DOHH2 (cell line): ENCODE data around the gene NME4.

Experiments used
- H3F3A ChIP-seq: fragments of 200-600 bp; sonication (generic), shearing (Covaris generic); 2 replicates; pipeline ENCODE4 v1.6.0; 2016; ENCODE audit warnings: antibody characterized with exemption, mild to moderate bottlenecking; ENCODE audit not compliant: control insufficient read depth, insufficient read depth
- H3K27ac ChIP-seq: fragments of 200-600 bp; sonication (generic); 2 replicates; pipeline ENCODE4 v1.5.1; 2014; ENCODE audit warnings: low read depth, mild to moderate bottlenecking, low read length, moderate library complexity
- H3K27me3 ChIP-seq: fragments of 200-600 bp; sonication (generic); 2 replicates; pipeline ENCODE4 v1.6.1; 2014; ENCODE audit warnings: mild to moderate bottlenecking, low read length, mixed read lengths; ENCODE audit not compliant: control insufficient read depth
- H3K36me3 ChIP-seq: fragments of 200-600 bp; sonication (generic); 2 replicates; pipeline ENCODE4 v1.6.1; 2014; ENCODE audit warnings: mild to moderate bottlenecking, low read length, moderate library complexity, mixed read lengths; ENCODE audit not compliant: control insufficient read depth
- H3K4me1 ChIP-seq: fragments of 200-600 bp; sonication (generic); 2 replicates; pipeline ENCODE4 v1.6.1; 2014; ENCODE audit warnings: mild to moderate bottlenecking, low read length, mixed read lengths; ENCODE audit not compliant: control insufficient read depth
- H3K4me2 ChIP-seq: fragments of 200-600 bp; sonication (generic); 2 replicates; pipeline ENCODE4 v1.6.0; 2014; ENCODE audit warnings: mild to moderate bottlenecking, low read length, moderate library complexity
- H3K4me3 ChIP-seq: fragments of 200-600 bp; sonication (generic); 2 replicates; pipeline ENCODE4 v1.5.1; 2014; ENCODE audit warnings: mild to moderate bottlenecking, low read length, mixed read lengths
- H3K79me2 ChIP-seq: fragments of 200-600 bp; sonication (generic); 2 replicates; pipeline ENCODE4 v1.6.1; 2014; ENCODE audit warnings: mild to moderate bottlenecking, low read length, mixed read lengths; ENCODE audit not compliant: control insufficient read depth
- H3K9me2 ChIP-seq: fragments of 200-600 bp; sonication (generic); replicated peaks from 2 replicates; pipeline ENCODE4 v1.6.1; 2014; ENCODE audit warnings: mild to moderate bottlenecking, low read length, mixed read lengths; ENCODE audit not compliant: control insufficient read depth
- H3K9me3 ChIP-seq: fragments of 200-600 bp; sonication (generic); 2 replicates; pipeline ENCODE4 v1.6.1; 2014; ENCODE audit warnings: antibody characterized with exemption, low read length, mixed read lengths; ENCODE audit not compliant: control insufficient read depth, insufficient read depth
- H4K20me1 ChIP-seq: fragments of 200-600 bp; sonication (generic); 2 replicates; pipeline ENCODE4 v1.6.0; 2014; ENCODE audit warnings: low read depth, mild to moderate bottlenecking, antibody characterized with exemption, low read length, moderate library complexity; ENCODE audit not compliant: control insufficient read depth, insufficient read depth
- EZH2phosphoT487 ChIP-seq: fragments of 200-600 bp; sonication (generic); IDR thresholded peaks from 2 replicates; pipeline ENCODE4 v1.6.1; 2017; ENCODE audit warnings: borderline replicate concordance, mild to moderate bottlenecking, antibody characterized with exemption, low read length, moderate library complexity, mixed read lengths
- TF ChIP-seq, protein P1 (sequence below): fragments of 200-600 bp; sonication (generic); IDR thresholded peaks from one replicate; pipeline ENCODE4 v1.5.1; 2014; ENCODE audit warnings: antibody characterized with exemption, mild to moderate bottlenecking, low read depth, low read length; ENCODE audit not compliant: poor library complexity, severe bottlenecking

The NME4 gene

DNA sequence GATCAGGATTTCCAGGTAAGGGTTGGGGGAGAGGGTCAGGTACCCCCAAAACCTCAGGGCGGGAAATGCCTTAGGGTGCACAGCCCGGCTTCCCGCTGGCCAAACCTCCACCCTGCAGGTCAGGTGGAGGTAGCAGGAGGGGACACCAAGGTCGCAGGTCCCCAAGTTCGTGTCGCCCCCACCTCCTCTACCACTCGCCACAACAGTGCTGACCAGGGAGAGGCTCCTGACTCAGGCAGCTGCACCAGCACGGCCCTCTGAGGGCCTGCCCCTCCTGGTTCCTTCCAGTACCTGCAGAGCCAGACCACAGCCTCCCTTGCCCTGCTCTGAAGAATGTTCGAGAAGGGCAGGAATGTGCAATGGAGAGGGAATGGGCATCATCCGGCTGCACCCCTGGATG is 30.5 kb upstream of the NME4 start:
- Histone ChIP-seq H3K79me2 (peaks cover 5% of the 10 kb centered on the region), H3K9me2 (no peaks in the 10 kb centered on the region), H3K4me1 (peaks cover 16% of the 10 kb centered on the region), H3K4me2 (no peak overlapping the region), H3K9me3 (no peaks in the 10 kb centered on the region), H4K20me1 (0 out of 2 replicates have a peak, but pooled peaks cover 5% of the 10 kb centered on the region), H3K27me3 (no peaks in the 10 kb centered on the region), H3F3A (no peaks in the 10 kb centered on the region), H3K27ac (no peak overlapping the region), H3K36me3 (peaks cover 32% of the 10 kb centered on the region), H3K4me3 (no peak overlapping the region)
- no peak for TF ChIP-seq EZH2phosphoT487
- TF ChIP-seq, protein P1, sequence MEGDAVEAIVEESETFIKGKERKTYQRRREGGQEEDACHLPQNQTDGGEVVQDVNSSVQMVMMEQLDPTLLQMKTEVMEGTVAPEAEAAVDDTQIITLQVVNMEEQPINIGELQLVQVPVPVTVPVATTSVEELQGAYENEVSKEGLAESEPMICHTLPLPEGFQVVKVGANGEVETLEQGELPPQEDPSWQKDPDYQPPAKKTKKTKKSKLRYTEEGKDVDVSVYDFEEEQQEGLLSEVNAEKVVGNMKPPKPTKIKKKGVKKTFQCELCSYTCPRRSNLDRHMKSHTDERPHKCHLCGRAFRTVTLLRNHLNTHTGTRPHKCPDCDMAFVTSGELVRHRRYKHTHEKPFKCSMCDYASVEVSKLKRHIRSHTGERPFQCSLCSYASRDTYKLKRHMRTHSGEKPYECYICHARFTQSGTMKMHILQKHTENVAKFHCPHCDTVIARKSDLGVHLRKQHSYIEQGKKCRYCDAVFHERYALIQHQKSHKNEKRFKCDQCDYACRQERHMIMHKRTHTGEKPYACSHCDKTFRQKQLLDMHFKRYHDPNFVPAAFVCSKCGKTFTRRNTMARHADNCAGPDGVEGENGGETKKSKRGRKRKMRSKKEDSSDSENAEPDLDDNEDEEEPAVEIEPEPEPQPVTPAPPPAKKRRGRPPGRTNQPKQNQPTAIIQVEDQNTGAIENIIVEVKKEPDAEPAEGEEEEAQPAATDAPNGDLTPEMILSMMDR, result no peak

DNA sequence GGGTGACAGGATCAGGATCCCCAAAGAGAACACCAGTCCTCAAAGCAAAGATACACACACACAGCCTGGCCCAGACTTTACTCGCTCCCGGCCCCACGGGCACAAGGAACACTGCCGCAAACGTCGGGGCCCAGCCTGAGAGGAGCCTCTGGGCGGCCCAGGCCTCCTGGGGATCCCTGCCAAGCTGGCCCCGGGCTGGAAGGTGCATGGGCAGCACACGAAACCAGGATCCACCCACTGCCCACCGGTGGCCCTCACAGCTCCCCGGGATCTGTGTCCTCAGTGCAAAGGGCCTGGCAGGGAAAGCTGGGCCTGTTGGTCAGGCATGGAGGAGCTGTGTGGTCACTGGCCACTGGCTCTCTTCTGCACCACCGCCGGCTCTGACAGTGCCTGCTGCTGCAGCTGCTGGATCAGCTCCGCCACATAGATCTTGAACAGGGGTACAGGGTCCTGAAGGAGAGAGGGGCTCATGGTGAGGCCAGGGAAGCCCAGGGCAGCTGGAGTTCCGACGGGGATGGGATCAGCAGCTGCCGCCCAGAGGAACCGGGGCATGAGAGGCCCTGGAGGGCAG is 29.6 kb upstream of the NME4 start:
- peaks cover 41% of the 10 kb centered on the region for H3K36me3 ChIP-seq
- no peak overlapping the region for H3K4me3 ChIP-seq
- H3K79me2 ChIP-seq, result peaks cover 5% of the 10 kb centered on the region
- no peaks in the 10 kb centered on the region for H3K9me3 ChIP-seq
- H3F3A ChIP-seq, result no peaks in the 10 kb centered on the region
- peaks cover 17% of the 10 kb centered on the region for H3K4me1 ChIP-seq
- no peaks in the 10 kb centered on the region for H3K9me2 ChIP-seq
- no peaks in the 10 kb centered on the region for H4K20me1 ChIP-seq
- H3K27me3 ChIP-seq, result no peaks in the 10 kb centered on the region
- no peak overlapping the region for H3K27ac ChIP-seq
- H3K4me2 ChIP-seq, result no peak overlapping the region
- no peak for TF ChIP-seq EZH2phosphoT487
- TF ChIP-seq, protein P1, result no peak

DNA sequence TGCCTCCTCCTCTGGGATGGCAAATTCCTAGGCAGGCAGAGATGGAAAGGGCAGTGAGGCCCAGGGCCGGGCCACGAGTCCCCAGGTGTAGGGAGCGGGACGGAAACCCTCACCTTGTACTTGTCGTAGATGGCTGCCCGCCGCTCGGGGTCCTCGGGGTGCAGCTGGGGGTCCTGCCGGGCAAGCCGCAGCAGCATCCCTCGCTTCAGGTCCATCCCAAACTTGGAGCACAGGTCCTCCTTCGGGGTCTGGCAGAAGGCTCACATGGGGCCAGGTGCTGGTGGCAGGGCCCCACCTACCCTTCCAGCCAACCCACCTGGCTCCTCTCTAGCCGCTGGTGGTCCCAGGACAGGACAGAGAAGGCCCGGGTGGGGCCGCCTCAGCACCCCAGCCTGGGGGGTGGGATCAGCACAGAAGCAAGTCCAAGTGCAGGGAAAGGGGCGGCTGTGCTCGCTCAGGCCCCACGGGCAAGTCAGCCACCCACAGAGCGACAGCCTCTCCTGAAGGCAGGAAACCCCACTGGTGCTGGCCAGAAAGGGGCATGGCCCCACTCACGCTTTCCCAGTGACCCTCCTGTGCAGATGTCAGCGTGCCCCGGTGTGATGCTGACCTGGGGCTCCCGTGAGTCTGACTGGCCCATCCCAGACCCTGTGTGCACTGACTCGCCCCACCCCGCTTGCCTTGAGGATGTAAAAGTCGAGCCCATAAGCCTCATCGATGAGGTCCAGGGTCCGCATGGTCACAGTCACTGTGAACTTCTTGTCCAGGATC is 28.4 kb upstream of the NME4 start:
- H4K20me1 ChIP-seq, result no peaks in the 10 kb centered on the region
- H3K27ac ChIP-seq, result no peak overlapping the region
- peaks cover 5% of the 10 kb centered on the region for H3K79me2 ChIP-seq
- peaks cover 47% of the 10 kb centered on the region for H3K36me3 ChIP-seq
- no peaks in the 10 kb centered on the region for H3K9me3 ChIP-seq
- no peak for TF ChIP-seq EZH2phosphoT487
- TF ChIP-seq, protein P1, result no peak
- no peaks in the 10 kb centered on the region for H3F3A ChIP-seq
- H3K4me1 ChIP-seq, result peaks cover 17% of the 10 kb centered on the region
- H3K4me3 ChIP-seq, result no peak overlapping the region
- no peaks in the 10 kb centered on the region for H3K9me2 ChIP-seq
- no peaks in the 10 kb centered on the region for H3K27me3 ChIP-seq
- no peak overlapping the region for H3K4me2 ChIP-seq
